HG03280 (cell line): Measurements from ENCODE around the gene AREL1.
"Not testable (repeated sequence)": the region's sequence is repeated elsewhere in the genome, so short reads cannot be mapped to it uniquely, and the experiment has no call there.

Experiments used
- ATAC-seq: cut with Tn5 transposase; IDR thresholded peaks from one replicate; pipeline ENCODE4 v1.9.1; 2021; ENCODE audit warnings: mild to moderate bottlenecking, moderate library complexity; ENCODE audit not compliant: unreplicated experiment

AREL1 gene, protein sequence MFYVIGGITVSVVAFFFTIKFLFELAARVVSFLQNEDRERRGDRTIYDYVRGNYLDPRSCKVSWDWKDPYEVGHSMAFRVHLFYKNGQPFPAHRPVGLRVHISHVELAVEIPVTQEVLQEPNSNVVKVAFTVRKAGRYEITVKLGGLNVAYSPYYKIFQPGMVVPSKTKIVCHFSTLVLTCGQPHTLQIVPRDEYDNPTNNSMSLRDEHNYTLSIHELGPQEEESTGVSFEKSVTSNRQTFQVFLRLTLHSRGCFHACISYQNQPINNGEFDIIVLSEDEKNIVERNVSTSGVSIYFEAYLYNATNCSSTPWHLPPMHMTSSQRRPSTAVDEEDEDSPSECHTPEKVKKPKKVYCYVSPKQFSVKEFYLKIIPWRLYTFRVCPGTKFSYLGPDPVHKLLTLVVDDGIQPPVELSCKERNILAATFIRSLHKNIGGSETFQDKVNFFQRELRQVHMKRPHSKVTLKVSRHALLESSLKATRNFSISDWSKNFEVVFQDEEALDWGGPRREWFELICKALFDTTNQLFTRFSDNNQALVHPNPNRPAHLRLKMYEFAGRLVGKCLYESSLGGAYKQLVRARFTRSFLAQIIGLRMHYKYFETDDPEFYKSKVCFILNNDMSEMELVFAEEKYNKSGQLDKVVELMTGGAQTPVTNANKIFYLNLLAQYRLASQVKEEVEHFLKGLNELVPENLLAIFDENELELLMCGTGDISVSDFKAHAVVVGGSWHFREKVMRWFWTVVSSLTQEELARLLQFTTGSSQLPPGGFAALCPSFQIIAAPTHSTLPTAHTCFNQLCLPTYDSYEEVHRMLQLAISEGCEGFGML

GRCh38 chr14:74712499-74713394, at the start of gene AREL1, which contains the start of gene FCF1:
TSS of gene AREL1 (minus strand) at chr14:74713080. CDS start at chr14:74685615, 27,465 bp downstream.
TSS of gene FCF1 (plus strand) at chr14:74713144. CDS start at chr14:74713198, 54 bp downstream.
- peak; percentile 97 for ATAC-seq

DNA sequence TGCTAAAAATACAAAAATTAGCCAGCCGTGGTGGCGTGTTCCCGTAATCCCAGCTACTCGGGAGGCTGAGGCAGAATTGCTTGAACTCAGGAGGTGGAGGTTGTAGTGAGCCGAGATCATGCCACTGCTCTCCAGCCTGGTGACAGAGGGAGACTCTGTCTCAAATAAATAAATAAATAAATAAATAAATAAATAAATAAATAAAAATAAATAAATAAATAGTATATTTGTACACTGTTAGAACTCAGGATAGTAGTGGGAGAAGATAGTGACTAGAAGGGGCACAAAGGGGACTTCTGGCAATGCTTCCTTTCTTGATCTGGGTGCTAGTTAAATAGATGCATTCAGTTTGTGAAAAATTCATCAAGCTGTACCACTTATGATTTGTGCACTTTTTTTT, 45.6 kb upstream of the AREL1 start:
- not testable (repeated sequence) for ATAC-seq

DNA sequence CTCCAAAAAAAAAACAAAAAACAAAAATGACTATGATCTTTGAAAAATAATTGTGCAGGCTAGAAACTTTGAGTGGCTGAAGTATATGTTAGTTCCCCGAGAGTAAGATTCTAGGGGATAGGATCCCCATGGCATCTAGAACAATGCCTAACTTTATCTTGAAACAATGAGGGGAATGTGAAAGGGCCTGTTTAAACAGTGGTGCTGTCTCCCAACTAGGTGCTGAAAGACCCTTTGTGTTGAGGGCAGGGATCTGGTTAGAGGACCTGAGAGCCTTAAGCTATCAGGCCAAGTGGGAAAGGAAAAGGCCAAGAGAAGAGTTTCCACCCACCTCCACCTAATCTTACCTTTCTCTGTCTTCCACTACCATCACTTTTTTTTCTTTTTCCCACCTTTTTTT, 43.4 kb upstream of the AREL1 start:
- no peak for ATAC-seq

GRCh38 chr14:74754899-74755298, 42.0 kb upstream of the AREL1 start:
- no peak for ATAC-seq

GRCh38 chr14:74754157-74754556, 41.3 kb upstream of the AREL1 start:
- ATAC-seq = no peak

DNA sequence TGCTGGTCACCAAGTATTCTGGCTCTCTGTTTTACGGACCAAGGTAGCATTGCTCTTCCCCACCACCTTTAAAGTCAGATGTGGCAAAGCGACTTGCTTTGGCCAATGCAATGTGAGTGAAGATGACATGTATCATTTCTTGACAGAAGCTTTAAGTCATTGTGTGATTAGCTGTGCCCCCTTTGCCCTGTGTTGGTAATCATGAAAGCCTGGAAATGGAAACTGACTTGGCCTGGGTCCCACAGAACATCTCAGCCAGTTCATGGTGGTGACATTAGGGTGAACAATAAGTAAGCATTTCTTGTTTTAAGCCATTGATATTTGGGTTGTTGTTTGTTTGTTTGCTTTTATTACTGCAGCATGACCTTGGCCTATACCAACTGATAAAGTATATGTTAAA, 34.4 kb upstream of the AREL1 start:
- no peak for ATAC-seq

- ATAC-seq = no peak
Measured at GRCh38 chr14:74739293-74740030, 26.6 kb upstream of the AREL1 start.

DNA sequence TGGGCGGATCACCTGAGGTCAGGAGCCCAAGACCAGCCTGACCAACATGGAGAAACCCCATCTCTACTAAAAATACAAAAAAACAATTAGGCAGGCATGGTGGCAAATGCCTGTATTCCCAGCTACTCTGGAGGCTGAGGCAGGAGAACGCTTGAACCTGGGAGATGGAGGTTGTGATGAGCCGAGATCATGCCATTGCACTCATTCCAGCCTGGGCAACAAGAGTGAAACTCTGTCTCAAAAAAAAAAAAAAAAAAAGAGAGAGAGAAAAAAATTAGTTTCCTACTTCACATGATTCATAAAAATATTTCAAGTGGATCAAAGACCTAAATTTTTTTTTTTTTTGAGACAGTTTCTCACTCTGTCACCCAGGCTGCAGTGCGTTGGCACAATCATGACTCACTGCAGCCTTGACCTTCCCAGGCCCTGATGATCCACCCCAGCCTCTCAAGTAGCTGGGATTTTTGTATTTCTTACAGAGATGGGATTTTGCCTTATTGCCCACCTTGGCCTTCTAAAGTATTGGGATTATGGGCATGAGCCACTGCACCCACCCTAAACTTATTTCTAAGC, 25.0 kb upstream of the AREL1 start:
- ATAC-seq = no peak

DNA sequence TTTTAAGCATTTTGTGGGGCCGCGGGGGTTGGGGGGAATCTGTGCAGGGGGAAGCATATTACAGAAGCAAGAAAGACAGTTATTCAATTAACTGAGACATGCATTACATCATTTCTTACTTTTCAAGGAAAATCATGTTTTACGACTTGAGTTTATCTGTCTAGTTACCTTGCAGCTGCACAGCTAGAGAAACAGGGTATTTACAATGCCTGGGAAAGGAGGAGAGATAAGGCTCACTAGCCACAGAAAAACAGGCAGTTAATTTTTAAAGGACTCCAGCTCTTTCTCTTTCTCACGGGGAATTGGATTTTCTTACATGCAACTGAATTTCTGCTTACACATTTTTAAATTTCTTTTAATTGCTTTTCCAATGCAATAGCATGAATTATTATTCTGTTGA, 22.2 kb upstream of the AREL1 start:
- ATAC-seq = no peak

- no peak for ATAC-seq
Measured at GRCh38 chr14:74733221-74733620, 20.3 kb upstream of the AREL1 start.

DNA sequence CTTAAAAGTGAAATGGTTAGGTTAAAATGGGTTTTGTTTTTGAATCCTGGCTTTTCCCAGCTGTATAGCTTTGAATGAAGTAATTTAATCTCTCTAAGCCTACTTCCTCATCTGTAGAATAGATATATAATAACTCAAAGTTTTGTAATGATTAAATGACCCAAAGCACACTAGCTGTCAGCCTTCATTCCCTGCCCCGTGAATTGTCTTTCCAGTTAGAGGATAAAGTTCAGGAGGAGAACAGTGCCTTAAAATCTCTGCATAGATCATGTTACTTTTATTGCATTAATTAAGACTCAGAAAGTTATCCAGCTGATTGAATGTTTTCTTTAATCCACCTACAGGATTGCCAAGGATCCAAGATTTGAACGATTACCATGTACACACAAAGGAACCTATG, 19.5 kb upstream of the AREL1 start:
- no peak for ATAC-seq

DNA sequence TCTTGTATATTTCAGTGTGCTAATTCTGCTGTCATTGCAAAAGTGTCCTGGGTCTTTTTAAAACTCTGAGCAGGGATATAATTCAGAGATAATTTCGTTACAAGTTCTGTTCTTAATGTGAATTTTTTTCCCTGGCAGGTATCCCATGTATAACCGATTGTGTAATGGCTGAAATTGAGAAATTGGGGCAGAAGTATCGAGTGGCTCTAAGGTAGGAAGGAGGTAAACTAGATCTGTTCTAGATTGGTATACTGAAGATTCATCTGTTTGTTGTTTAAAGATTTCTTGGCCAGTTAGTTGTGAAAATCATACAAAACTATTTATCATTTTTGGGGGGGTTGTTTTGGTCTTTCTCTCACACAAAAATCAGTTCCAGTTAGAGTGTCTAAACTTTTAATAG, 10.3 kb upstream of the AREL1 start:
- no peak for ATAC-seq

- no peak for ATAC-seq
Measured at GRCh38 chr14:74720526-74720925, 7.6 kb upstream of the AREL1 start.

DNA sequence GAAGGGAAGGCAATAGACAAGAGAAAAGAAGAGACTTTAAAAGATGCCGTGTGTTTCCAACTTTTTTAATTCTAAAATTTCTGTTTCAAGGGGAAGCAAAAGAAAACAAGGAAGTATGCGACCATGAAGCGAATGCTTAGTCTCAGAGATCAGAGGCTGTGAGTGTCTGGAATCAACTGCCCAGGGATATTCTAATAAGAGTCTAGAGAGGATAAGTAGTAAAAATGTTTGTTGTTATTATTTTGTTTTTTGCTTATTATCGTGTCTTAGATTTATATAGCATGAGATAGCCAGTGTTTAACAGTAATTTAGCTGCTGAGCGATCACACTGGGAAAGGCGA, 485 bp upstream of the AREL1 start:
- no peak for ATAC-seq

DNA sequence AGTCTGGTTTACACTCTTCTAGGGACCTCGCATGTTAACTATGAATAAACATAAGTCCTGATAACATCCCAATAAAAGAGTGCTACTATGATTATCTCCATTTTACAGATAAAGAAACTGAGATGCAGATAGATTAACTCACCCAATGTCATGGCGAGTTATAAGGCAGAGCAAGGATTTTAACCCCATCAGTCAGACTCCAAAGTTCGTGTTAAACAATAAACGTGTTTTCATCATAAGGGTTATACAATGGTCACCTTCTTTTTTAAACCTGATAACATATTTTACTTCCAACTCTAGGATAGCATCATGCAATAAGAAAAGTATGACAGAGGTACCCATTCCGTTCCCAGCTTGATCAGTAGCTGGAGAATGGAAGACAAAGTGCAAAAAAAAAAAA, 1.2 kb downstream of the AREL1 start:
- ATAC-seq = no peak

DNA sequence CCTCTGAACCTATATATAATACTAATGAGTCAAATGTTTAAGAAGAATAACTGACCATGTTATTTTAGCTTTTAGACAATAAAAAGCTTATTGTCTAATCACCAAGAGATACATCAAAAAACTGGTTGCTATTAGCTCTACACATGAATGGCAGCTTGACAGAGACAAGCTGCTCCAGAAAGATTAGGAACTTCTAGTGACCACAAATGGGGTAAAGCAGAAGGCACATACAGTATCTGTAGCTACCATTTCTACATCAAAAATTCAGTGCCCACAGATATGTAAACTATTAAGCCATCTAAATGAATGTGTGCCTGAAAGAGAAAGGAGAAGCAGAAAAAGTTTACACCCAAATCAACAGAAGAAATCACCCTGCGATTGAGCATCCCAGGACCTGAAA, 2.4 kb downstream of the AREL1 start:
- ATAC-seq = no peak

- ATAC-seq = no peak
Measured at GRCh38 chr14:74705613-74706500, 7.0 kb downstream of the AREL1 start.

DNA sequence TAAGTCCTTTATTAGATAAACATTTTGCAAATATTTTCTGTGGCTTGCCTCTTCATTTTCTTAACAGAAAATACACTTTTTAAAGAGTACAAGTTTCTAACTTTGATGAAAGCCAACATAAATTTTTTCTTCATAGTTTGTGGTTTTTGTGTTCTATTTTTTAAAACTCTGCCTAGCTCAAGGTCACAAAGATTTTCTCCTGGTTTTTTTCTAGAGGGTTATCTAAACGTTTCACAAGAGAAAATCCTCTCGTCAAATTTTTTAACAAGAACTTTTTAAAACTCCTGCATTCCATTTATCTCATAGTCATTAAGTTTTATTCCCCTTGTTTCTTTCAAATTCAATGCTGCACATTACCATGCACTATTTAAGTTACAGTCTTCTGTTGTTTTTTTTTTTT, 8.2 kb downstream of the AREL1 start:
- no peak for ATAC-seq

DNA sequence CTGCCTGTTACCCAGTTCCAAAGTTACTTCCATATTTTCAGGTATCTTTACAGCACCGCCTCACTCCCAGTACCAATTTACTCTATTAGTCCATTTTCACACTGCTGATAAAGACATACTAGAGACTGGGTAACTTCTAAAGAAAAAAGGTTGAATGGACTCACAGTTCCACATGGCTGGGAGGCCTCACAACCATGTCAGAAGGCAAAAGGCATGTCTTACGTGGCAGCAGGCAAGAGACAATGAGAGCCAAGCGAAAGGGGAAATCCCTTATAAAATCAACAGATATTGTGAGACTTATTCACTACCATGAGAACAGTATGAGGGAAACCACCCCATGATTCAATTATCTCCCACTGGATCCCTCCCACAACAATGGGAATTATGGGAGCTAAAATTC, 9.8 kb downstream of the AREL1 start:
- no peak for ATAC-seq
